ENCODE measurements around the gene NDST1.

DNA sequence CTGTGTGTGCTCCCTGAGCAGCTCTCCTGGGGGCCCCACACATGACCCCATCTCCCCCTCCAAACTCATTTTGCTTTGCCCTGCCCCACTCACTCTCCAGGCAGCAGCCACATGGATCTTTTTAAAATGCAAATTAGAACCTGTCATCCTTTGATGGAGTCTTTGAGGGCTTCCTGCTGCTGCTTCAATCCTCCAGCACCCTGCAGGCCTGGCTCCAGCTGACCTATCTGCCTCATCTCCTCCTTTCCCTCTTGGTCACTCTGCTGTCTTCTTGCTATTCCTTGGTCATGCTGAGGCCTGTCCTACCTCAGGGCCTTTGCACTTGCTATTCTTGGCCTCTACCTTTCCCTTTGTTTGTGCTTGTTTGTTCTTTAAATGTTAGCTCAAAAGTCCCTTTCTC is 17.9 kb downstream of the NDST1 start:
- TF ChIP-seq EZH2 (IDR thresholded peaks at IDR 0.05) = no peak
- TF ChIP-seq, protein P1, sequence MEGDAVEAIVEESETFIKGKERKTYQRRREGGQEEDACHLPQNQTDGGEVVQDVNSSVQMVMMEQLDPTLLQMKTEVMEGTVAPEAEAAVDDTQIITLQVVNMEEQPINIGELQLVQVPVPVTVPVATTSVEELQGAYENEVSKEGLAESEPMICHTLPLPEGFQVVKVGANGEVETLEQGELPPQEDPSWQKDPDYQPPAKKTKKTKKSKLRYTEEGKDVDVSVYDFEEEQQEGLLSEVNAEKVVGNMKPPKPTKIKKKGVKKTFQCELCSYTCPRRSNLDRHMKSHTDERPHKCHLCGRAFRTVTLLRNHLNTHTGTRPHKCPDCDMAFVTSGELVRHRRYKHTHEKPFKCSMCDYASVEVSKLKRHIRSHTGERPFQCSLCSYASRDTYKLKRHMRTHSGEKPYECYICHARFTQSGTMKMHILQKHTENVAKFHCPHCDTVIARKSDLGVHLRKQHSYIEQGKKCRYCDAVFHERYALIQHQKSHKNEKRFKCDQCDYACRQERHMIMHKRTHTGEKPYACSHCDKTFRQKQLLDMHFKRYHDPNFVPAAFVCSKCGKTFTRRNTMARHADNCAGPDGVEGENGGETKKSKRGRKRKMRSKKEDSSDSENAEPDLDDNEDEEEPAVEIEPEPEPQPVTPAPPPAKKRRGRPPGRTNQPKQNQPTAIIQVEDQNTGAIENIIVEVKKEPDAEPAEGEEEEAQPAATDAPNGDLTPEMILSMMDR (IDR thresholded peaks at IDR 0.05 in 2 of 3, conservative IDR thresholded peaks at IDR 0.05 in 1 of 3; ENCODE audit: borderline replicate concordance in 1 of 3, insufficient read depth in 1 of 3, low read depth in 2 of 3, low read length in 2 of 3) = no peak
- TF ChIP-seq, protein P2, sequence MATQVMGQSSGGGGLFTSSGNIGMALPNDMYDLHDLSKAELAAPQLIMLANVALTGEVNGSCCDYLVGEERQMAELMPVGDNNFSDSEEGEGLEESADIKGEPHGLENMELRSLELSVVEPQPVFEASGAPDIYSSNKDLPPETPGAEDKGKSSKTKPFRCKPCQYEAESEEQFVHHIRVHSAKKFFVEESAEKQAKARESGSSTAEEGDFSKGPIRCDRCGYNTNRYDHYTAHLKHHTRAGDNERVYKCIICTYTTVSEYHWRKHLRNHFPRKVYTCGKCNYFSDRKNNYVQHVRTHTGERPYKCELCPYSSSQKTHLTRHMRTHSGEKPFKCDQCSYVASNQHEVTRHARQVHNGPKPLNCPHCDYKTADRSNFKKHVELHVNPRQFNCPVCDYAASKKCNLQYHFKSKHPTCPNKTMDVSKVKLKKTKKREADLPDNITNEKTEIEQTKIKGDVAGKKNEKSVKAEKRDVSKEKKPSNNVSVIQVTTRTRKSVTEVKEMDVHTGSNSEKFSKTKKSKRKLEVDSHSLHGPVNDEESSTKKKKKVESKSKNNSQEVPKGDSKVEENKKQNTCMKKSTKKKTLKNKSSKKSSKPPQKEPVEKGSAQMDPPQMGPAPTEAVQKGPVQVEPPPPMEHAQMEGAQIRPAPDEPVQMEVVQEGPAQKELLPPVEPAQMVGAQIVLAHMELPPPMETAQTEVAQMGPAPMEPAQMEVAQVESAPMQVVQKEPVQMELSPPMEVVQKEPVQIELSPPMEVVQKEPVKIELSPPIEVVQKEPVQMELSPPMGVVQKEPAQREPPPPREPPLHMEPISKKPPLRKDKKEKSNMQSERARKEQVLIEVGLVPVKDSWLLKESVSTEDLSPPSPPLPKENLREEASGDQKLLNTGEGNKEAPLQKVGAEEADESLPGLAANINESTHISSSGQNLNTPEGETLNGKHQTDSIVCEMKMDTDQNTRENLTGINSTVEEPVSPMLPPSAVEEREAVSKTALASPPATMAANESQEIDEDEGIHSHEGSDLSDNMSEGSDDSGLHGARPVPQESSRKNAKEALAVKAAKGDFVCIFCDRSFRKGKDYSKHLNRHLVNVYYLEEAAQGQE (IDR thresholded peaks at IDR 0.05; ENCODE audit: low read depth) = no peak
- TF ChIP-seq, protein P3, sequence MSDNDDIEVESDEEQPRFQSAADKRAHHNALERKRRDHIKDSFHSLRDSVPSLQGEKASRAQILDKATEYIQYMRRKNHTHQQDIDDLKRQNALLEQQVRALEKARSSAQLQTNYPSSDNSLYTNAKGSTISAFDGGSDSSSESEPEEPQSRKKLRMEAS (IDR thresholded peaks at IDR 0.05) = no peak
